ENCODE results near the gene OAS2. TPM values are rescaled to one million over a fixed set of nuclear protein-coding genes. Genes with fewer than 3 reads are reported as not detected.
"Not testable (repeated sequence)": the region's sequence is repeated elsewhere in the genome, so short reads cannot be mapped to it uniquely, and the experiment has no call there.

The OAS2 gene
- total RNA-seq, 1 donor from 2014 or later, result 94.2 TPM

DNA sequence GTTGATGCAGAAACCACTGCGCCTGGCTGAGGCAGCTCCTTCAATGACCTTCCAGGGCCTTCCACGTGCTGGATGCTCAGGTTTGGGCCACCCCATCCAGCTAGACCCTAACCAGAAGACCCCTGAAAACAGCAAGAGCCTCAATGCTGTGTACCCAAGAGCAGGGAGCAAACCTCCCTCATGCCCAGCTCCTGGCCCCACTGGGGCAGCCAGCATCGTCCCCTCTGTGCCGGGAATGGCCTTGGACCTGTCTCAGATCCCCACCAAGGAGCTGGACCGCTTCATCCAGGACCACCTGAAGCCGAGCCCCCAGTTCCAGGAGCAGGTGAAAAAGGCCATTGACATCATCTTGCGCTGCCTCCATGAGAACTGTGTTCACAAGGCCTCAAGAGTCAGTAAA is 29.5 kb upstream of the OAS2 start:
- no peaks in the 10 kb centered on the region for H3K4me1 ChIP-seq (ENCODE audit: insufficient read depth, low read length)
- H3K27me3 Mint-ChIP-seq (ENCODE audit: low read depth, unreplicated experiment), result peaks cover 1% of the 10 kb centered on the region
- no peak overlapping the region for H3K27ac ChIP-seq (ENCODE audit: low read depth, low read length)
- H3K36me3 Mint-ChIP-seq (ENCODE audit: low read depth, unreplicated experiment), result peaks cover 12% of the 10 kb centered on the region
- no peak overlapping the region for H3K4me3 ChIP-seq (ENCODE audit: insufficient read depth, low read depth, low read length)
- H2AFZ ChIP-seq (ENCODE audit: low read depth, low read length), result no peak overlapping the region
- H3K9me3 ChIP-seq (ENCODE audit: insufficient read depth, low read depth, low read length), result no peaks in the 10 kb centered on the region
- no peak overlapping the region for H3K27ac Mint-ChIP-seq (ENCODE audit: unreplicated experiment)
- no peaks in the 10 kb centered on the region for H3K79me2 ChIP-seq (ENCODE audit: insufficient read depth, low read length)
- FAIRE-seq (no peak), DNase-seq (ENCODE audit: low read depth) (no peak)
- H3K36me3 ChIP-seq (ENCODE audit: insufficient read depth, low read length), result no peaks in the 10 kb centered on the region
- no peaks in the 10 kb centered on the region for H4K20me1 ChIP-seq (ENCODE audit: insufficient read depth, low read length)
- TF ChIP-seq, protein P1, sequence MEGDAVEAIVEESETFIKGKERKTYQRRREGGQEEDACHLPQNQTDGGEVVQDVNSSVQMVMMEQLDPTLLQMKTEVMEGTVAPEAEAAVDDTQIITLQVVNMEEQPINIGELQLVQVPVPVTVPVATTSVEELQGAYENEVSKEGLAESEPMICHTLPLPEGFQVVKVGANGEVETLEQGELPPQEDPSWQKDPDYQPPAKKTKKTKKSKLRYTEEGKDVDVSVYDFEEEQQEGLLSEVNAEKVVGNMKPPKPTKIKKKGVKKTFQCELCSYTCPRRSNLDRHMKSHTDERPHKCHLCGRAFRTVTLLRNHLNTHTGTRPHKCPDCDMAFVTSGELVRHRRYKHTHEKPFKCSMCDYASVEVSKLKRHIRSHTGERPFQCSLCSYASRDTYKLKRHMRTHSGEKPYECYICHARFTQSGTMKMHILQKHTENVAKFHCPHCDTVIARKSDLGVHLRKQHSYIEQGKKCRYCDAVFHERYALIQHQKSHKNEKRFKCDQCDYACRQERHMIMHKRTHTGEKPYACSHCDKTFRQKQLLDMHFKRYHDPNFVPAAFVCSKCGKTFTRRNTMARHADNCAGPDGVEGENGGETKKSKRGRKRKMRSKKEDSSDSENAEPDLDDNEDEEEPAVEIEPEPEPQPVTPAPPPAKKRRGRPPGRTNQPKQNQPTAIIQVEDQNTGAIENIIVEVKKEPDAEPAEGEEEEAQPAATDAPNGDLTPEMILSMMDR (IDR thresholded peaks at IDR 0.05; ENCODE audit: insufficient read depth, low read depth, low read length), result no peak
- no peak for TF ChIP-seq EZH2 (IDR thresholded peaks at IDR 0.05; ENCODE audit: insufficient read depth, low read length)
- no peak overlapping the region for H3K4me2 ChIP-seq (ENCODE audit: low read length)
- peaks cover 4% of the 10 kb centered on the region for H3K9me3 Mint-ChIP-seq (ENCODE audit: unreplicated experiment)
- H3K4me3 Mint-ChIP-seq (ENCODE audit: unreplicated experiment), result no peak overlapping the region
- H3K27me3 ChIP-seq (ENCODE audit: insufficient read depth, low read length), result no peaks in the 10 kb centered on the region
- peaks cover 5% of the 10 kb centered on the region for H3K4me1 Mint-ChIP-seq (ENCODE audit: low read depth, unreplicated experiment)
- H3K9ac ChIP-seq (ENCODE audit: low read length), result no peak overlapping the region

DNA sequence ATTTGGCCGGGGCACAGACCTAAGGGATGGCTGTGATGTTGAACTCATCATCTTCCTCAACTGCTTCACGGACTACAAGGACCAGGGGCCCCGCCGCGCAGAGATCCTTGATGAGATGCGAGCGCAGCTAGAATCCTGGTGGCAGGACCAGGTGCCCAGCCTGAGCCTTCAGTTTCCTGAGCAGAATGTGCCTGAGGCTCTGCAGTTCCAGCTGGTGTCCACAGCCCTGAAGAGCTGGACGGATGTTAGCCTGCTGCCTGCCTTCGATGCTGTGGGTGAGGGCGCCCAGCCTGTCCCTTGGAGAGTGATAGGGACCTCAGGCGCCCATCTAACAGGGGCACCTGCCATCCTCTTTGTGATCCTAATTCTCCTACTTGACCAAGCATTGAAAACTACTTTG is 27.6 kb upstream of the OAS2 start:
- H2AFZ ChIP-seq (ENCODE audit: low read depth, low read length), result no peak overlapping the region
- FAIRE-seq (no peak), DNase-seq (ENCODE audit: low read depth) (no peak)
- H3K27ac Mint-ChIP-seq (ENCODE audit: unreplicated experiment), result no peak overlapping the region
- no peaks in the 10 kb centered on the region for H3K9me3 ChIP-seq (ENCODE audit: insufficient read depth, low read depth, low read length)
- H3K4me1 ChIP-seq (ENCODE audit: insufficient read depth, low read length), result no peaks in the 10 kb centered on the region
- no peaks in the 10 kb centered on the region for H3K27me3 ChIP-seq (ENCODE audit: insufficient read depth, low read length)
- no peak overlapping the region for H3K4me3 Mint-ChIP-seq (ENCODE audit: unreplicated experiment)
- no peaks in the 10 kb centered on the region for H3K9me3 Mint-ChIP-seq (ENCODE audit: unreplicated experiment)
- no peaks in the 10 kb centered on the region for H3K36me3 ChIP-seq (ENCODE audit: insufficient read depth, low read length)
- H3K27me3 Mint-ChIP-seq (ENCODE audit: low read depth, unreplicated experiment), result peaks cover 13% of the 10 kb centered on the region
- no peak overlapping the region for H3K27ac ChIP-seq (ENCODE audit: low read depth, low read length)
- H3K36me3 Mint-ChIP-seq (ENCODE audit: low read depth, unreplicated experiment), result peaks cover 15% of the 10 kb centered on the region
- no peak overlapping the region for H3K4me2 ChIP-seq (ENCODE audit: low read length)
- no peaks in the 10 kb centered on the region for H4K20me1 ChIP-seq (ENCODE audit: insufficient read depth, low read length)
- TF ChIP-seq EZH2 (IDR thresholded peaks at IDR 0.05; ENCODE audit: insufficient read depth, low read length), result no peak
- H3K79me2 ChIP-seq (ENCODE audit: insufficient read depth, low read length), result no peaks in the 10 kb centered on the region
- no peak overlapping the region for H3K9ac ChIP-seq (ENCODE audit: low read length)
- H3K4me1 Mint-ChIP-seq (ENCODE audit: low read depth, unreplicated experiment), result no peaks in the 10 kb centered on the region
- H3K4me3 ChIP-seq (ENCODE audit: insufficient read depth, low read depth, low read length), result no peak overlapping the region

DNA sequence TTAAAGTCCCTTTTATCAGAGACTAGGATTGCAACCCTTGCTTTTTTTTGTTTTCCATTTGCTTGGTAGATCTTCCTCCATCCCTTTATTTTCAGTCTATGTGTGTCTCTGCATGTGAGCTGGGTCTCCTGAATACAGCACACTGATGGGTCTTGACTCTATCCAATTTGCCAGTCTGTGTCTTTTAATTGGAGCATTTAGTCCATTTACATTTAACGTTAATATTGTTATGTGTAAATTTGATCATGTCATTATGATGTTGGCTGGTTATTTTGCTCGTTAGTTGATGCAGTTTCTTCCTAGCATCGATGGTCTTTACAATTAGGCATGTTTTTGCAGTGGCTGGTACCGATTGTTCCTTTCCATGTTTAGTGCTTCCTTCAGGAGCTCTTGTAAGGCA is 21.2 kb upstream of the OAS2 start:
- not testable (repeated sequence) for H3K9me3 ChIP-seq (ENCODE audit: insufficient read depth, low read depth, low read length); H4K20me1 ChIP-seq (ENCODE audit: insufficient read depth, low read length); H3K9ac ChIP-seq (ENCODE audit: low read length); H3K27ac Mint-ChIP-seq (ENCODE audit: unreplicated experiment); H3K36me3 ChIP-seq (ENCODE audit: insufficient read depth, low read length); H3K79me2 ChIP-seq (ENCODE audit: insufficient read depth, low read length); H2AFZ ChIP-seq (ENCODE audit: low read depth, low read length); FAIRE-seq; H3K27ac ChIP-seq (ENCODE audit: low read depth, low read length); H3K4me2 ChIP-seq (ENCODE audit: low read length); H3K27me3 ChIP-seq (ENCODE audit: insufficient read depth, low read length); H3K4me3 ChIP-seq (ENCODE audit: insufficient read depth, low read depth, low read length); H3K4me3 Mint-ChIP-seq (ENCODE audit: unreplicated experiment); H3K4me1 Mint-ChIP-seq (ENCODE audit: low read depth, unreplicated experiment); H3K4me1 ChIP-seq (ENCODE audit: insufficient read depth, low read length); DNase-seq (ENCODE audit: low read depth)
- Mint-ChIP-seq H3K36me3 (ENCODE audit: low read depth, unreplicated experiment) (peaks cover 43% of the 10 kb centered on the region), H3K27me3 (ENCODE audit: low read depth, unreplicated experiment) (peaks cover 26% of the 10 kb centered on the region), H3K9me3 (ENCODE audit: unreplicated experiment) (peaks cover 22% of the 10 kb centered on the region)

DNA sequence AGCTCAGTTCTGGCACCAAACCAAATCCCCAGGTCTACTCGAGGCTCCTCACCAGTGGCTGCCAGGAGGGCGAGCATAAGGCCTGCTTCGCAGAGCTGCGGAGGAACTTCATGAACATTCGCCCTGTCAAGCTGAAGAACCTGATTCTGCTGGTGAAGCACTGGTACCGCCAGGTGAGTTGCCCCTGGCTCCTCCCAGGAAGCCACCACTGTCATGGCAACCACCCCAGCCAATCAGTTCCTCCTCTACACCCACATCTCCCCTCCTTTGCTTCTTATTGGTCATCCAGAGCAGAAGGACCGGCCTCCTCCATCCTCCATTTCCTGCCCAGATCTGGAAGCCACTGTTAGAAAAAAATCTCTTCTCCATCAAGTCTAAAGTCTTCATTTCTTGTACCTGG is 17.2 kb upstream of the OAS2 start:
- FAIRE-seq, result no peak
- Histone ChIP-seq H2AFZ (ENCODE audit: low read depth, low read length) (no peak overlapping the region), H4K20me1 (ENCODE audit: insufficient read depth, low read length) (no peaks in the 10 kb centered on the region), H3K9me3 (ENCODE audit: insufficient read depth, low read depth, low read length) (no peaks in the 10 kb centered on the region), H3K36me3 (ENCODE audit: insufficient read depth, low read length) (no peaks in the 10 kb centered on the region), H3K4me2 (ENCODE audit: low read length) (no peak overlapping the region), H3K79me2 (ENCODE audit: insufficient read depth, low read length) (no peaks in the 10 kb centered on the region), H3K27ac (ENCODE audit: low read depth, low read length) (no peak overlapping the region), H3K4me1 (ENCODE audit: insufficient read depth, low read length) (no peaks in the 10 kb centered on the region), H3K4me3 (ENCODE audit: insufficient read depth, low read depth, low read length) (no peak overlapping the region), H3K9ac (ENCODE audit: low read length) (no peak overlapping the region), H3K27me3 (ENCODE audit: insufficient read depth, low read length) (no peaks in the 10 kb centered on the region)
- DNase-seq (ENCODE audit: low read depth), result no peak
- TF ChIP-seq, protein P1 (IDR thresholded peaks at IDR 0.05; ENCODE audit: insufficient read depth, low read depth, low read length), result no peak
- no peak for TF ChIP-seq EZH2 (IDR thresholded peaks at IDR 0.05; ENCODE audit: insufficient read depth, low read length)
- Mint-ChIP-seq H3K4me3 (ENCODE audit: unreplicated experiment) (no peak overlapping the region), H3K9me3 (ENCODE audit: unreplicated experiment) (peaks cover 22% of the 10 kb centered on the region), H3K36me3 (ENCODE audit: low read depth, unreplicated experiment) (peaks cover 43% of the 10 kb centered on the region), H3K4me1 (ENCODE audit: low read depth, unreplicated experiment) (no peaks in the 10 kb centered on the region), H3K27me3 (ENCODE audit: low read depth, unreplicated experiment) (peaks cover 31% of the 10 kb centered on the region), H3K27ac (ENCODE audit: unreplicated experiment) (no peak overlapping the region)
